GM13976 (cell line): Measurements from ENCODE around the gene MAPK10.

ENCODE experiments used
- DNase-seq: peaks from one replicate; pipeline ENCODE4 v3.0.0; 2012; ENCODE audit warnings: low spot score
- CTCF ChIP-seq: IDR thresholded peaks from 2 replicates; pipeline ENCODE4 v1.5.1; 2012; ENCODE audit warnings: borderline replicate concordance, mild to moderate bottlenecking; ENCODE audit not compliant: insufficient read depth; ENCODE audit errors: extremely low read depth, missing control alignments, control extremely low read depth
- in situ Hi-C: fragments of 300-500 bp; cut with MboI; formaldehyde crosslinking; loops from one replicate; pipeline ENCODE4 v1.12.0; 2022; ENCODE audit warnings: low sequenced_read_pairs, mixed read lengths, inconsistent platforms; ENCODE audit not compliant: unreplicated experiment

The MAPK10 gene

DNA sequence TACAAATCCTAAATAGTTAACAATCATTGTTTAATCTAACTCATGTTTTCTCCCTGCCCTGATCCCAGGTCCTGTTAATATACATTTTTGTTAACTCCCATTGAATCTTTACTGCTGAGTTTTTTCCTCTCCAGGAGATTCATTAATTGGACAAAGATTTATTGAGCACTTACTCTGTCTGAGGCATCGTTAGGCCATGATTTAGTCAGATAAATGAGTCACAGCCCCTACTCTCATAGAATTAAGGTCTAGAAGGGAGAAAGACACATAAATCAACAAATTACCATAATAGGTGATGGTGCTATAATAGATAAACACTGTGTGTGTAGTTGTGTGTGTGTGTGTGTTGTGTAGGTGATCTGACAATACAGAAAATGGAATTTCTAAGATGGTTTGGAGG is 112.5 kb downstream of the MAPK10 start:
- no peak for TF ChIP-seq CTCF
- no peak for DNase-seq
- in situ Hi-C loops: no loop called here

- in situ Hi-C loops: no loop called here
- no peak for DNase-seq
- TF ChIP-seq CTCF: no peak
These were observed 116.1 kb downstream of the MAPK10 start for GRCh38 chr4:86243750-86244149.

GRCh38 chr4:86242677-86243076 is 117.2 kb downstream of the MAPK10 start:
- in situ Hi-C loops: no loop called here
- DNase-seq: no peak
- TF ChIP-seq CTCF: no peak

- TF ChIP-seq CTCF: no peak
- DNase-seq: no peak
- in situ Hi-C loops: no loop called here
These were observed 124.3 kb downstream of the MAPK10 start for GRCh38 chr4:86235549-86235948.

GRCh38 chr4:86233681-86234080 is 126.2 kb downstream of the MAPK10 start:
- TF ChIP-seq CTCF: no peak
- no peak for DNase-seq
- in situ Hi-C loops: no loop called here

DNA sequence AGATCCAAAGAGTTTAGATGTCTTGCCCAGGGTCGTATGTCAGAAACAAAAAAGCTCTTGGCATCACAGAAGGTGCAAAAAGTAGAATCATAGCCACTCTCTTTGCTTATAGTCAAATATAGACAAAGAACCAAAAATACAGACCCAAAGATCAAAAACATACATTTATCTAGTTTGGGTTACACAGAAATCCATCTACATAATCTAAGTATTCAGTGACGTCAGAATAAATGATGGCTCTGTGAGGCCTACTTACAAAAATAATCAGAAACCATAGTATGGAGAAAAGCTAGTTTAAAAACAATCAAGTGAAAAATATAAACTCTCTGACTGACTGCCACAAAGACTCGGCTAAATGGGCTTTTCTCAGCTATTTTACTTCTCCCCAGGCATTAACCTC is 126.8 kb downstream of the MAPK10 start:
- no peak for DNase-seq
- in situ Hi-C loops: no loop called here
- TF ChIP-seq CTCF: no peak

DNA sequence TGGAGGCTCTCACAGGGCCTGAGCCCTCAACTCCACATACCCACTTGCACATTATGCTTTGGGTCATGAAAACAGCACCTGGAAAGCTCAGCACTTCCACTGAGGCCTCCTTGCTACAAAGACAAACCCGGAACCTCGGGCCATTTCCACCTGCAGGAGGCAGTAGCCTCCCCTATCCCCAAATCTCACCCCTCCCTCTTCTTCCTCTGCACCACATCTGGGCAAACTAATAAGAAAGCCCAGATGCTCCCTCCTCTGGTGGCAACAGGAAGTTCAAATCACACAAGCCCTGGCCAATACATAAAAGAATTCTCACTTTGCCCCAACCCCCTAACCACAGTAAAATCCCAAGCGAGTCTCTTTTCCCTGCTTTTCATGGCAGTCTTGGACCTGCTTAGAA is 136.4 kb downstream of the MAPK10 start:
- in situ Hi-C loops: no loop called here
- TF ChIP-seq CTCF: no peak
- DNase-seq: no peak
